Caco-2 (cell line): ENCODE results near the gene BIK. TPM values are rescaled to one million over a fixed set of nuclear protein-coding genes. Genes with fewer than 3 reads are reported as not detected.

ENCODE experiments used
- BruUV-seq: library from RNA; stranded (reverse); fragments of 400-500 nt; replicated peaks from 2 replicates; lab custom pipeline; 2021; lab: Mats Ljungman, UMichigan
- CTCF ChIA-PET: fragments of 300-600 bp; sonication (Branson Sonifier 250); formaldehyde crosslinking; loops from one replicate; lab custom pipeline; 2022; ENCODE audit warnings: antibody characterized with exemption; lab: Charles Lee
- POLR2A ChIA-PET: fragments of 300-600 bp; sonication (Branson Sonifier 250); formaldehyde crosslinking; loops from one replicate; lab custom pipeline; 2022; ENCODE audit warnings: antibody characterized with exemption; lab: Charles Lee
- DNase-seq, 2 experiments: peaks; one replicate each; pipeline versions ENCODE4 v3.0.0 to v3.0.0-alpha.2; 2020 to 2022
- H3K27me3 ChIP-seq: replicated peaks from 2 replicates; pipeline ENCODE4 v1.6.0; 2011; ENCODE audit warnings: low read length; ENCODE audit not compliant: control insufficient read depth, insufficient read depth
- H3K36me3 ChIP-seq: 2 replicates; pipeline ENCODE4 v1.5.1; 2011; ENCODE audit warnings: low read length; ENCODE audit not compliant: control insufficient read depth, insufficient read depth
- H3K4me1 ChIP-seq: fragments of 250-450 bp; sonication (Bioruptor Pico); 2 replicates; pipeline ENCODE4 v1.5.1; 2020; ENCODE audit warnings: mild to moderate bottlenecking
- H3K4me3 ChIP-seq: 2 replicates; pipeline ENCODE4 v1.5.1; 2011; ENCODE audit warnings: low read depth, mild to moderate bottlenecking, control low read depth, low read length
- H3K9me3 ChIP-seq: fragments of 250-450 bp; sonication (Bioruptor Pico); 2 replicates; pipeline ENCODE4 v1.5.1; 2020; ENCODE audit warnings: mild to moderate bottlenecking, moderate library complexity
- H3K27ac Mint-ChIP-seq: one replicate; pipeline ENCODE4 v1.8.0; 2022; ENCODE audit warnings: mixed read lengths; ENCODE audit not compliant: unreplicated experiment
- H3K27me3 Mint-ChIP-seq: one replicate; pipeline ENCODE4 v1.8.0; 2022; ENCODE audit warnings: mixed read lengths; ENCODE audit not compliant: insufficient read depth, unreplicated experiment
- H3K36me3 Mint-ChIP-seq: one replicate; pipeline ENCODE4 v1.8.0; 2022; ENCODE audit warnings: mild to moderate bottlenecking, mixed read lengths; ENCODE audit not compliant: insufficient read depth, unreplicated experiment
- H3K4me1 Mint-ChIP-seq: one replicate; pipeline ENCODE4 v1.8.0; 2022; ENCODE audit warnings: low read depth, mixed read lengths; ENCODE audit not compliant: unreplicated experiment
- H3K4me3 Mint-ChIP-seq: one replicate; pipeline ENCODE4 v1.8.0; 2022; ENCODE audit warnings: mild to moderate bottlenecking, moderate library complexity, mixed read lengths; ENCODE audit not compliant: unreplicated experiment
- H3K9me3 Mint-ChIP-seq: one replicate; pipeline ENCODE4 v1.8.0; 2022; ENCODE audit warnings: mixed read lengths; ENCODE audit not compliant: unreplicated experiment
- intact Hi-C: fragments of 100-400 bp; cut with micrococcal nuclease; formaldehyde crosslinking; loops from one replicate; pipeline ENCODE4 v1.10.0; 2022; ENCODE audit not compliant: unreplicated experiment
- total RNA-seq: library from RNA; stranded (reverse); gene quantifications from 2 replicates; pipeline ENCODE4 v1.2.3, GENCODE V29; 2022
- TF ChIP-seq, protein P1 (sequence below), 2 experiments: fragments of 200-600 bp in 1 of 2; IDR thresholded peaks; 1 replicate in 1 of 2; 2 replicates in 1 of 2; pipeline versions ENCODE4 v1.5.1 to v1.8.0; 2011 to 2022; ENCODE audit warnings: antibody characterized with exemption in 1 of 2, control low read depth in 1 of 2, inconsistent platforms in 1 of 2, low read depth in 1 of 2, low read length in 1 of 2, mild to moderate bottlenecking in 1 of 2, moderate library complexity in 1 of 2; ENCODE audit not compliant: insufficient read depth in 1 of 2, severe bottlenecking in 1 of 2, unreplicated experiment in 1 of 2

The BIK gene
- total RNA-seq, 1 experiment from 2014 or later = 13.3 TPM

- Mint-ChIP-seq H3K27ac (no peak overlapping the region), H3K36me3 (peaks cover 12% of the 10 kb centered on the region), H3K27me3 (no peaks in the 10 kb centered on the region), H3K4me3 (no peak overlapping the region), H3K9me3 (peaks cover 19% of the 10 kb centered on the region), H3K4me1 (peaks cover 14% of the 10 kb centered on the region)
- Histone ChIP-seq H3K4me3 (no peak overlapping the region), H3K9me3 (peaks cover 12% of the 10 kb centered on the region), H3K27me3 (no peaks in the 10 kb centered on the region), H3K36me3 (no peaks in the 10 kb centered on the region), H3K4me1 (peaks cover 28% of the 10 kb centered on the region)
- CTCF ChIA-PET = no interaction called here
- DNase-seq = no peak
- no TSS peak for BruUV-seq
- POLR2A ChIA-PET = no interaction called here
- TF ChIP-seq, protein P1, sequence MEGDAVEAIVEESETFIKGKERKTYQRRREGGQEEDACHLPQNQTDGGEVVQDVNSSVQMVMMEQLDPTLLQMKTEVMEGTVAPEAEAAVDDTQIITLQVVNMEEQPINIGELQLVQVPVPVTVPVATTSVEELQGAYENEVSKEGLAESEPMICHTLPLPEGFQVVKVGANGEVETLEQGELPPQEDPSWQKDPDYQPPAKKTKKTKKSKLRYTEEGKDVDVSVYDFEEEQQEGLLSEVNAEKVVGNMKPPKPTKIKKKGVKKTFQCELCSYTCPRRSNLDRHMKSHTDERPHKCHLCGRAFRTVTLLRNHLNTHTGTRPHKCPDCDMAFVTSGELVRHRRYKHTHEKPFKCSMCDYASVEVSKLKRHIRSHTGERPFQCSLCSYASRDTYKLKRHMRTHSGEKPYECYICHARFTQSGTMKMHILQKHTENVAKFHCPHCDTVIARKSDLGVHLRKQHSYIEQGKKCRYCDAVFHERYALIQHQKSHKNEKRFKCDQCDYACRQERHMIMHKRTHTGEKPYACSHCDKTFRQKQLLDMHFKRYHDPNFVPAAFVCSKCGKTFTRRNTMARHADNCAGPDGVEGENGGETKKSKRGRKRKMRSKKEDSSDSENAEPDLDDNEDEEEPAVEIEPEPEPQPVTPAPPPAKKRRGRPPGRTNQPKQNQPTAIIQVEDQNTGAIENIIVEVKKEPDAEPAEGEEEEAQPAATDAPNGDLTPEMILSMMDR (IDR thresholded peaks at IDR 0.05; ENCODE audit: insufficient read depth in 1 of 2, low read depth in 1 of 2, low read length in 1 of 2, severe bottlenecking in 1 of 2, unreplicated experiment in 1 of 2) = no peak
- intact Hi-C loops = no loop called here
Measured at GRCh38 chr22:43096420-43096819, 14.1 kb upstream of the BIK start.

GRCh38 chr22:43098356-43098755 lies 12.2 kb upstream of the BIK start:
- TF ChIP-seq, protein P1 (IDR thresholded peaks at IDR 0.05; ENCODE audit: insufficient read depth in 1 of 2, low read depth in 1 of 2, low read length in 1 of 2, severe bottlenecking in 1 of 2, unreplicated experiment in 1 of 2) = no peak
- Mint-ChIP-seq H3K9me3 (peaks cover 19% of the 10 kb centered on the region), H3K27me3 (no peaks in the 10 kb centered on the region), H3K4me1 (peaks cover 6% of the 10 kb centered on the region), H3K27ac (peak overlapping the region; percentile 63), H3K36me3 (peaks cover 12% of the 10 kb centered on the region), H3K4me3 (no peak overlapping the region)
- ChIA-PET CTCF (interaction anchor here (0.6 kb wide), 2 partner anchors 249 to 1960 kb away, joined by 3 to 4 read pairs; no protein-coding TSS in a partner anchor), POLR2A (no interaction called here)
- intact Hi-C loops = no loop called here
- DNase-seq = no peak
- no peaks in the 10 kb centered on the region for H3K36me3 ChIP-seq
- no peaks in the 10 kb centered on the region for H3K27me3 ChIP-seq
- BruUV-seq = no TSS peak
- peaks cover 12% of the 10 kb centered on the region for H3K9me3 ChIP-seq
- H3K4me3 ChIP-seq = no peak overlapping the region
- peaks cover 34% of the 10 kb centered on the region for H3K4me1 ChIP-seq

- H3K4me1 ChIP-seq = peaks cover 40% of the 10 kb centered on the region
- H3K27me3 Mint-ChIP-seq = no peaks in the 10 kb centered on the region
- ChIA-PET POLR2A (no interaction called here), CTCF (no interaction called here)
- no TSS peak for BruUV-seq
- no peaks in the 10 kb centered on the region for H3K36me3 ChIP-seq
- peaks cover 18% of the 10 kb centered on the region for H3K36me3 Mint-ChIP-seq
- peaks cover 12% of the 10 kb centered on the region for H3K9me3 ChIP-seq
- intact Hi-C loops = no loop called here
- DNase-seq = no peak
- peaks cover 13% of the 10 kb centered on the region for H3K4me1 Mint-ChIP-seq
- peak overlapping the region; percentile 63 for H3K27ac Mint-ChIP-seq
- peaks cover 19% of the 10 kb centered on the region for H3K9me3 Mint-ChIP-seq
- H3K4me3 ChIP-seq = no peak overlapping the region
- TF ChIP-seq, protein P1 (IDR thresholded peaks at IDR 0.05; ENCODE audit: insufficient read depth in 1 of 2, low read depth in 1 of 2, low read length in 1 of 2, severe bottlenecking in 1 of 2, unreplicated experiment in 1 of 2) = no peak
- no peaks in the 10 kb centered on the region for H3K27me3 ChIP-seq
- H3K4me3 Mint-ChIP-seq = no peak overlapping the region
Measured at GRCh38 chr22:43099095-43099494, 11.5 kb upstream of the BIK start.
